Subcutaneous adipose tissue (tissue), 4 donors: ENCODE results near the gene ROGDI. TPM values are rescaled to one million over a fixed set of nuclear protein-coding genes. Genes with fewer than 3 reads are reported as not detected.

Experiments used
- total RNA-seq, 4 donors: library from RNA; depleted of rRNA; stranded (reverse); fragments of >200 nt; gene quantifications; one replicate each; pipeline ENCODE4 v1.1.0, GENCODE V29; 2016
- TF ChIP-seq, protein P1 (sequence below): fragments of 450-650 bp; IDR thresholded peaks from one replicate; pipeline ENCODE4 v1.5.1; 2016; ENCODE audit warnings: low read depth, mild to moderate bottlenecking, control low read depth, antibody characterized with exemption, moderate library complexity

Gene ROGDI
- total RNA-seq, 4 donors from 2014 or later: 4.2 to 8.8 (median 5.5) TPM

GRCh38 chr16:4762205-4762604 is 40.2 kb downstream of the ROGDI start:
- TF ChIP-seq, protein P1, sequence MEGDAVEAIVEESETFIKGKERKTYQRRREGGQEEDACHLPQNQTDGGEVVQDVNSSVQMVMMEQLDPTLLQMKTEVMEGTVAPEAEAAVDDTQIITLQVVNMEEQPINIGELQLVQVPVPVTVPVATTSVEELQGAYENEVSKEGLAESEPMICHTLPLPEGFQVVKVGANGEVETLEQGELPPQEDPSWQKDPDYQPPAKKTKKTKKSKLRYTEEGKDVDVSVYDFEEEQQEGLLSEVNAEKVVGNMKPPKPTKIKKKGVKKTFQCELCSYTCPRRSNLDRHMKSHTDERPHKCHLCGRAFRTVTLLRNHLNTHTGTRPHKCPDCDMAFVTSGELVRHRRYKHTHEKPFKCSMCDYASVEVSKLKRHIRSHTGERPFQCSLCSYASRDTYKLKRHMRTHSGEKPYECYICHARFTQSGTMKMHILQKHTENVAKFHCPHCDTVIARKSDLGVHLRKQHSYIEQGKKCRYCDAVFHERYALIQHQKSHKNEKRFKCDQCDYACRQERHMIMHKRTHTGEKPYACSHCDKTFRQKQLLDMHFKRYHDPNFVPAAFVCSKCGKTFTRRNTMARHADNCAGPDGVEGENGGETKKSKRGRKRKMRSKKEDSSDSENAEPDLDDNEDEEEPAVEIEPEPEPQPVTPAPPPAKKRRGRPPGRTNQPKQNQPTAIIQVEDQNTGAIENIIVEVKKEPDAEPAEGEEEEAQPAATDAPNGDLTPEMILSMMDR: no peak

DNA sequence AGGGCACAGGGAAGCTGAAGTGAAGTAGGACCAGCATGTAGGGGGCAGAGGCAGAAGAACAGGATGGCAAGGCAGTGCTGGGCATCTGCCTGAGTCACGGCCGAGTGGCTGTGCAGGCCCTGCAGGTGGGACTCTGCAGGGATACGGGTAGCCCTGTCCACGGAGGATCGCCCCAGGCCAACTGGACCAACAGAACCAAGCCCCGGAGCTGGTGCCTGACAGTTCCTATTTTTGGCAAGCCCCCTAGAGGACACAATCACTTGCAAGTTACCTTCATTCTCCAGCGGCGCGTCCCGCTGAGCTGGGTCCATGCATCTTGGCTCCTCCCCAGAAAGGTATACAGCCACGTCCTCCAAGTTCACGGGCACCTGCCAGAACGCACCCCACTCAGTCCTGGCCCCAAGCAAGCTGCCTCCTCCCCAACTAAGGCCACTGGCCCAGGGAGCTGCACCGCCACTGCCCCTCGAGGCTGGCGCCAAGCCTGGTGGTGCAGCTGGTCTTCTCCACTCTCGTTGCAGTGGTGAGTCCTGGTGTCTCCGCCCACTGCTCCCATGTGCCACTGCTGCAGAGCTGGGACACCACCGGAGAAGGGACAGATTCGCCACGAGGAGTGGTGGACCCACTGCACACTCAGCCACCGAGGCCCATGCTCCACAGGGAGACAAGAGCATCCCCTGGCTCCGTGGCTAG is 42.1 kb downstream of the ROGDI start:
- TF ChIP-seq, protein P1: no peak

- TF ChIP-seq, protein P1: no peak
These were observed 46.7 kb downstream of the ROGDI start for GRCh38 chr16:4755687-4756086.

- TF ChIP-seq, protein P1: no peak
These were observed 47.6 kb downstream of the ROGDI start for GRCh38 chr16:4754865-4755264.

- TF ChIP-seq, protein P1: no peak
These were observed 49.2 kb downstream of the ROGDI start for GRCh38 chr16:4753227-4753626.

DNA sequence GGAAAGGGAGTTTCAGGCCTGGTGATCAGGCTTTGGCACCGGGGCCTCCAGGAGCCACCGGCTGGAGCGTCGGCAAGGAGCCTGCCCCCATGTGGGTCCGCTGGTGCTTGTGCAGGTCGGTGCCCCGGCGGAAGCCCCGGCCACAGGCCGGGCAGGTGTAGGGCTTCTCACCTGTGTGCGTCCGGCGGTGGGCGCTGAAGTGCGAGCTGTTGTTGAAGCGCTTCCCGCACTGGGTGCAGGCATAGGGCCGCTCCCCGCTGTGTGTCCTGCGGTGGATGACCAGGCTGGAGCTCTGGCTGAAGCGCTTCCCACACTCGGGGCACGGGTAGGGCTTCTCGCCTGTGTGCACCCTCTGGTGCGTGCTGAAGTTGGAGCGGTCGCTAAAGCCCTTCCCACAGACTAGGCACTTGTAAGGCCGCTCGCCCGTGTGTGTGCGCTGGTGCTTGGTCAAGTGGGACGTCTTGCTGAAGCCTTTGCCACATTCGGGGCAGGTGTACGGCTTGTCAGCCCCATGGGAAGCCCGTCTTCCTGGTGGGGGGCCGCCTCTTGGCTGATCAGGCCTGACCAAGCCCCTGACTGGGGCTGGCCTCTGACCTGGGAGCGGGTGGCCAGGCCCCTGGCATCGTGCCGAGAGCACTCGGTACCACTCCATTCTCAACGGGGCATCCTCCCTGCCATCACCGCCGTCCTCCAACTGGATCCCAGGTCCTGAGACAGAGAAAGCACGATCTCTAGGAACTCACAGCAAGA is 49.9 kb downstream of the ROGDI start:
- TF ChIP-seq, protein P1: no peak

GRCh38 chr16:4750896-4751295 is 51.5 kb downstream of the ROGDI start:
- TF ChIP-seq, protein P1: no peak
